ENCODE data around the gene ZSWIM9.

DNA sequence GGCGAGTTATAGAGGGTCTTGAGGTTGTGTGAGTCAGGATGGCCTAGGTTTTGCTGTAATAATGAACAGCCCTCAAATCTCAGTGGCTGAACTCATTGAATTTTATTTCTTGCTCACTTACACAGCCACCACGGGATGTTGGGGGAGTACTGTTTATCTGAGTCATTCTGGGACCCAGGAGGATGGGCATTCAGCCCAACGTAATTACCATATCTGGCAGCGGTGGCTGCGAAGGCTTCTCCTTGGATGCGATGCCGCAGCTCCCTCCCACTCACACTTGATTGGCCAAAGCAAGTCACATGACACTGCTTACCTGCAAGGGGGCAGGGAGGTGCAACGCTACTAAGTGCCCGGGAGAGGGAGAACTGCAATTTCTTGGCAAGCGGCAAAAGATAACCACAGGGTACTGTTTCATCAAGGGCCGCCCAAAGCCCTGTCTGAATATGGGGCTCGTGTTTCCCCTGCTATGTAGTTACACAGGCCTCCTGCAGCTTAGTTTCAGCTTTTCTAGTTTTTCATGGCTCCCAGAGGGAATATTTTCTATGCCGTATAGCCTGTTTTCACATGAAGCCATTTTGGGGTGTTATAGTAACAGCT is 19.9 kb downstream of the ZSWIM9 start:
- TF ChIP-seq POLR2AphosphoS5 (IDR thresholded peaks at IDR 0.05): no peak
- TF ChIP-seq EP300 (IDR thresholded peaks at IDR 0.05; ENCODE audit: low read depth): no peak

All from transverse colon (tissue), 3 donors.